Stimulated activated CD4-positive, alpha-beta T cell treated with anti-CD3 and anti-CD28 coated beads, TNF-alpha, amount 100 ng/mL, for 24 hours (primary cell): Measurements from ENCODE around the gene FARS2.

Experiments used
- DNase-seq, 3 experiments: peaks; one replicate each; pipeline ENCODE4 v3.0.0-alpha.2; 2020; ENCODE audit warnings: low read depth in 3 of 3

FARS2 gene

GRCh38 chr6:5425267-5425666 lies 164.0 kb downstream of the FARS2 start:
- DNase-seq, result no peak

GRCh38 chr6:5425797-5426196 lies 164.5 kb downstream of the FARS2 start:
- no peak for DNase-seq

- DNase-seq, result no peak
These were observed 166.3 kb downstream of the FARS2 start for GRCh38 chr6:5427586-5427985.

GRCh38 chr6:5433324-5433723 lies 172.0 kb downstream of the FARS2 start:
- DNase-seq, result no peak

- no peak for DNase-seq
These were observed 174.1 kb downstream of the FARS2 start for GRCh38 chr6:5435449-5435848.

GRCh38 chr6:5438922-5439584 lies 177.7 kb downstream of the FARS2 start:
- DNase-seq, result no peak

- no peak for DNase-seq
These were observed 178.4 kb downstream of the FARS2 start for GRCh38 chr6:5439749-5440148.

GRCh38 chr6:5442319-5442718 lies 181.0 kb downstream of the FARS2 start:
- DNase-seq, result no peak

GRCh38 chr6:5442916-5443315 lies 181.6 kb downstream of the FARS2 start:
- DNase-seq, result no peak

GRCh38 chr6:5443491-5443890 lies 182.2 kb downstream of the FARS2 start:
- DNase-seq, result no peak

GRCh38 chr6:5446362-5447075 lies 185.2 kb downstream of the FARS2 start:
- no peak for DNase-seq

GRCh38 chr6:5447921-5448320 lies 186.6 kb downstream of the FARS2 start:
- DNase-seq, result no peak

GRCh38 chr6:5450073-5450472 lies 188.8 kb downstream of the FARS2 start:
- no peak for DNase-seq

GRCh38 chr6:5453546-5453945 lies 192.2 kb downstream of the FARS2 start:
- DNase-seq, result no peak

GRCh38 chr6:5455142-5455541 lies 193.8 kb downstream of the FARS2 start:
- no peak for DNase-seq

GRCh38 chr6:5457041-5457440 lies 195.7 kb downstream of the FARS2 start:
- no peak for DNase-seq

- DNase-seq, result no peak
These were observed 196.8 kb downstream of the FARS2 start for GRCh38 chr6:5457983-5458683.

- no peak for DNase-seq
These were observed 198.0 kb downstream of the FARS2 start for GRCh38 chr6:5459346-5459745.

GRCh38 chr6:5461365-5461764 lies 200.1 kb downstream of the FARS2 start:
- DNase-seq, result no peak

GRCh38 chr6:5462856-5463255 lies 201.5 kb downstream of the FARS2 start:
- DNase-seq, result no peak

GRCh38 chr6:5463690-5464089 lies 202.4 kb downstream of the FARS2 start:
- no peak for DNase-seq

- no peak for DNase-seq
These were observed 203.0 kb downstream of the FARS2 start for GRCh38 chr6:5464099-5464885.
